Measurements from ENCODE around the gene CDH4. TPM values are rescaled to one million over a fixed set of nuclear protein-coding genes. Genes with fewer than 3 reads are reported as not detected.

Gene CDH4
- polyA plus RNA-seq, 1 donor (not counting 4 experiments of a cell fraction or from before 2014, with no cell fraction given), result 2.2 TPM

- no peaks in the 10 kb centered on the region for H3K36me3 ChIP-seq (ENCODE audit: control insufficient read depth in 2 of 2, extremely low read depth in 1 of 2, insufficient read depth in 2 of 2, low read length in 2 of 2)
- H3K9ac ChIP-seq (ENCODE audit: control insufficient read depth, extremely low read depth, insufficient read depth, low read length), result no peak overlapping the region
- no peak for DNase-seq (ENCODE audit: low read depth, low spot score)
- H3K4me2 ChIP-seq (ENCODE audit: control insufficient read depth, extremely low read depth, insufficient read depth, low read depth, low read length), result no peak overlapping the region
- H3K9me1 ChIP-seq (ENCODE audit: control insufficient read depth, extremely low read depth, insufficient read depth, low read length), result no peaks in the 10 kb centered on the region
- FAIRE-seq, result no peak
- no peak overlapping the region for H3K27ac ChIP-seq (ENCODE audit: control insufficient read depth, insufficient read depth, low read length)
- no peaks in the 10 kb centered on the region for H3K79me2 ChIP-seq (ENCODE audit: control insufficient read depth, insufficient read depth, low read length)
- TF ChIP-seq EZH2 (IDR thresholded peaks at IDR 0.05; ENCODE audit: low read length), result no peak
- TF ChIP-seq, protein P1, sequence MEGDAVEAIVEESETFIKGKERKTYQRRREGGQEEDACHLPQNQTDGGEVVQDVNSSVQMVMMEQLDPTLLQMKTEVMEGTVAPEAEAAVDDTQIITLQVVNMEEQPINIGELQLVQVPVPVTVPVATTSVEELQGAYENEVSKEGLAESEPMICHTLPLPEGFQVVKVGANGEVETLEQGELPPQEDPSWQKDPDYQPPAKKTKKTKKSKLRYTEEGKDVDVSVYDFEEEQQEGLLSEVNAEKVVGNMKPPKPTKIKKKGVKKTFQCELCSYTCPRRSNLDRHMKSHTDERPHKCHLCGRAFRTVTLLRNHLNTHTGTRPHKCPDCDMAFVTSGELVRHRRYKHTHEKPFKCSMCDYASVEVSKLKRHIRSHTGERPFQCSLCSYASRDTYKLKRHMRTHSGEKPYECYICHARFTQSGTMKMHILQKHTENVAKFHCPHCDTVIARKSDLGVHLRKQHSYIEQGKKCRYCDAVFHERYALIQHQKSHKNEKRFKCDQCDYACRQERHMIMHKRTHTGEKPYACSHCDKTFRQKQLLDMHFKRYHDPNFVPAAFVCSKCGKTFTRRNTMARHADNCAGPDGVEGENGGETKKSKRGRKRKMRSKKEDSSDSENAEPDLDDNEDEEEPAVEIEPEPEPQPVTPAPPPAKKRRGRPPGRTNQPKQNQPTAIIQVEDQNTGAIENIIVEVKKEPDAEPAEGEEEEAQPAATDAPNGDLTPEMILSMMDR (optimal IDR thresholded peaks at IDR 0.05 in 1 of 3, IDR thresholded peaks at IDR 0.05 in 1 of 3, conservative IDR thresholded peaks at IDR 0.05 in 1 of 3; ENCODE audit: extremely low read depth in 1 of 3, insufficient read depth in 2 of 3, low read length in 3 of 3), result no peak
- no peaks in the 10 kb centered on the region for H3K9me3 ChIP-seq (ENCODE audit: control insufficient read depth, low read depth, low read length)
- no peaks in the 10 kb centered on the region for H3K4me1 ChIP-seq (ENCODE audit: control insufficient read depth, extremely low read depth, insufficient read depth, low read length)
- no peak overlapping the region for H3K4me3 ChIP-seq (ENCODE audit: control insufficient read depth in 2 of 3, extremely low read depth in 1 of 3, insufficient read depth in 2 of 3, low read depth in 1 of 3, low read length in 3 of 3)
- no peak overlapping the region for H2AFZ ChIP-seq (ENCODE audit: control insufficient read depth, low read length)
- no peaks in the 10 kb centered on the region for H3K27me3 ChIP-seq (ENCODE audit: control insufficient read depth, extremely low read depth, insufficient read depth, low read length)
- dilution Hi-C loops (cut with MboI; ENCODE audit: extremely low pct_ligation_motif_present, low sequenced_read_pairs), result no loop called here
- H4K20me1 ChIP-seq (ENCODE audit: control insufficient read depth, extremely low read depth, insufficient read depth, low read length), result no peaks in the 10 kb centered on the region
These were observed 681.5 kb downstream of the CDH4 start for GRCh38 chr20:61933481-61933950.

DNA sequence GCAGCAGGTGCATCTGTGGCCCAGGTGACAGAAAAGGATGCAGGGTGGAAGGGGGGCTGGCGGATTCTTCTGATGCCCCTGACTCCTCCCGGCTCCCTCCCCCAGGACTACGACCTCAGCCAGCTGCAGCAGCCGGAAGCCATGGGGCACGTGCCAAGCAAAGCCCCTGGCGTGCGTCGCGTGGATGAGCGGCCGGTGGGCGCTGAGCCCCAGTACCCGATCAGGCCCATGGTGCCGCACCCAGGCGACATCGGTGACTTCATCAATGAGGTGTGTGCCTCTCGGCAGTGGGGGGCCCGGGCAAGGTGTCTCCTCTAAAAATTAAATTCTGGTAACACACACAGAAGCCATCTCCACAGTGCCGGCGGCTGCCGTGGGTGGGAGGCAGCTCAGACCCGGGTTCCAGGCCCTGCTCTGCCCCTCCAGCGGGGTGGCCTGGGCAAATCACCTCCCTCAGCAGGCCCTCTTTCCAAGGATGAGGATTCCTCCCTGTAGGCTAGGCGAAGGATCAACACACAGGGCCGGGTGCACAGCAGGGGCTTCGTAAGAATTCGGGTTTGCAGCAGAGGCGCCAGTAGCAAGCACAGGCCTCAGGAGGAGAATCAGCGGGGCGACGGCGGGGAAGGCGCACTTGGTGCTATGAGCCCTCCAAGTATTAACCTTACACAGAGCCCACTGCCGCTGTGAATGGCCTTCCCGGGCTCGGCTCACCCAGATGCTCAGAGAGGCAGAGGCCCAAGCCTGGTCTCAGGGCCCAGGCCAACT, 682.1 kb downstream of the CDH4 start:
- H3K4me3 ChIP-seq (ENCODE audit: control insufficient read depth in 2 of 3, extremely low read depth in 1 of 3, insufficient read depth in 2 of 3, low read depth in 1 of 3, low read length in 3 of 3), result no peak overlapping the region
- no peaks in the 10 kb centered on the region for H3K79me2 ChIP-seq (ENCODE audit: control insufficient read depth, insufficient read depth, low read length)
- no peak for DNase-seq (ENCODE audit: low read depth, low spot score)
- H3K4me2 ChIP-seq (ENCODE audit: control insufficient read depth, extremely low read depth, insufficient read depth, low read depth, low read length), result no peak overlapping the region
- dilution Hi-C loops (cut with MboI; ENCODE audit: extremely low pct_ligation_motif_present, low sequenced_read_pairs), result no loop called here
- no peaks in the 10 kb centered on the region for H3K9me1 ChIP-seq (ENCODE audit: control insufficient read depth, extremely low read depth, insufficient read depth, low read length)
- no peak overlapping the region for H2AFZ ChIP-seq (ENCODE audit: control insufficient read depth, low read length)
- TF ChIP-seq, protein P1 (optimal IDR thresholded peaks at IDR 0.05 in 1 of 3, IDR thresholded peaks at IDR 0.05 in 1 of 3, conservative IDR thresholded peaks at IDR 0.05 in 1 of 3; ENCODE audit: extremely low read depth in 1 of 3, insufficient read depth in 2 of 3, low read length in 3 of 3), result no peak
- TF ChIP-seq EZH2 (IDR thresholded peaks at IDR 0.05; ENCODE audit: low read length), result no peak
- no peaks in the 10 kb centered on the region for H3K36me3 ChIP-seq (ENCODE audit: control insufficient read depth in 2 of 2, extremely low read depth in 1 of 2, insufficient read depth in 2 of 2, low read length in 2 of 2)
- no peak overlapping the region for H3K9ac ChIP-seq (ENCODE audit: control insufficient read depth, extremely low read depth, insufficient read depth, low read length)
- H3K9me3 ChIP-seq (ENCODE audit: control insufficient read depth, low read depth, low read length), result no peaks in the 10 kb centered on the region
- H4K20me1 ChIP-seq (ENCODE audit: control insufficient read depth, extremely low read depth, insufficient read depth, low read length), result no peaks in the 10 kb centered on the region
- H3K27ac ChIP-seq (ENCODE audit: control insufficient read depth, insufficient read depth, low read length), result no peak overlapping the region
- no peak for FAIRE-seq
- no peaks in the 10 kb centered on the region for H3K4me1 ChIP-seq (ENCODE audit: control insufficient read depth, extremely low read depth, insufficient read depth, low read length)
- H3K27me3 ChIP-seq (ENCODE audit: control insufficient read depth, extremely low read depth, insufficient read depth, low read length), result no peaks in the 10 kb centered on the region

Measured in keratinocyte (primary cell).